GM18951 (cell line): ENCODE data around the gene PM20D1.
"Not testable (repeated sequence)": the region's sequence is repeated elsewhere in the genome, so short reads cannot be mapped to it uniquely, and the experiment has no call there.

Experiments
- POLR2A ChIP-seq: IDR thresholded peaks from 4 replicates; pipeline ENCODE4 v1.6.1; 2011; ENCODE audit warnings: mild to moderate bottlenecking; ENCODE audit not compliant: insufficient read length, insufficient read depth; ENCODE audit errors: extremely low read depth
- in situ Hi-C: fragments of 300-500 bp; cut with MboI; formaldehyde crosslinking; loops from one replicate; pipeline ENCODE4 v1.12.0; 2022; ENCODE audit warnings: low sequenced_read_pairs, mixed read lengths, inconsistent platforms; ENCODE audit not compliant: unreplicated experiment

PM20D1 gene, protein sequence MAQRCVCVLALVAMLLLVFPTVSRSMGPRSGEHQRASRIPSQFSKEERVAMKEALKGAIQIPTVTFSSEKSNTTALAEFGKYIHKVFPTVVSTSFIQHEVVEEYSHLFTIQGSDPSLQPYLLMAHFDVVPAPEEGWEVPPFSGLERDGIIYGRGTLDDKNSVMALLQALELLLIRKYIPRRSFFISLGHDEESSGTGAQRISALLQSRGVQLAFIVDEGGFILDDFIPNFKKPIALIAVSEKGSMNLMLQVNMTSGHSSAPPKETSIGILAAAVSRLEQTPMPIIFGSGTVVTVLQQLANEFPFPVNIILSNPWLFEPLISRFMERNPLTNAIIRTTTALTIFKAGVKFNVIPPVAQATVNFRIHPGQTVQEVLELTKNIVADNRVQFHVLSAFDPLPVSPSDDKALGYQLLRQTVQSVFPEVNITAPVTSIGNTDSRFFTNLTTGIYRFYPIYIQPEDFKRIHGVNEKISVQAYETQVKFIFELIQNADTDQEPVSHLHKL

DNA sequence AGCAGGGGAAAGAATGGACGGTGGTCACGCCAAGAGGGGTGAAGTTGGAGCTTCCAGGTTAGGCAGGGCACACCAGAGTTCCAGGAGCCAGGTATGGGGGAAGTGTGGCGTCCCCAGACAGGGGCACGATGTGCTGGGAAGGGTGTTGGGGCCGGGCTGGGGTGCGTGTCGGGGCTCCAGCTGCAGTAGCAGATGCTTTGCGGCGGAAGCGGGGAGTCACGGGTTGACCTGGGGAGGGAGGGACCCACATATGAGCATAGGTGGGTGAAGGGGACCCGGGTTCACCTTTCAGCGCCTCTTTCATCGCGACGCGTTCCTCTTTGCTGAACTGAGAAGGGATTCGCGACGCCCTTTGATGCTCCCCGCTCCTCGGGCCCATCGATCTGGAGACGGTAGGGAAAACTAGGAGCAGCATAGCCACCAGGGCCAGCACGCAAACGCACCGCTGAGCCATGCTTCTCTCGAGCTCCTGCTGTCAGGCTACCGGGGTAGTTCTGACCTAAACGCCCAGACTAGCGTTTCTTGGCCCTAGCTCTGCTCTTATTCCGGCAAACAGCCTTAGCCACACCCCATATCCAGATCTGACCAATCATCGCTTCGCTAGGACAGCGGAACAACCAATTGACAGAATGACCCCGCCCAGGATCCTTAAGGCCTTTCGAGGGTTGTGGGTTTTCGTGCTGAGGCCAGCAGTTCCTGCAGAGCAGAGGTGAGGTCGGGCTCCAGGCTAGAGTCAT lies at the start of gene PM20D1:
Gene PM20D1 (minus strand): TSS at position 514 of the 737 bp plus-strand sequence. CDS start 60 bp downstream, at position 454.
- in situ Hi-C loops, result no loop called here
- TF ChIP-seq POLR2A, result peak; percentile 16

DNA sequence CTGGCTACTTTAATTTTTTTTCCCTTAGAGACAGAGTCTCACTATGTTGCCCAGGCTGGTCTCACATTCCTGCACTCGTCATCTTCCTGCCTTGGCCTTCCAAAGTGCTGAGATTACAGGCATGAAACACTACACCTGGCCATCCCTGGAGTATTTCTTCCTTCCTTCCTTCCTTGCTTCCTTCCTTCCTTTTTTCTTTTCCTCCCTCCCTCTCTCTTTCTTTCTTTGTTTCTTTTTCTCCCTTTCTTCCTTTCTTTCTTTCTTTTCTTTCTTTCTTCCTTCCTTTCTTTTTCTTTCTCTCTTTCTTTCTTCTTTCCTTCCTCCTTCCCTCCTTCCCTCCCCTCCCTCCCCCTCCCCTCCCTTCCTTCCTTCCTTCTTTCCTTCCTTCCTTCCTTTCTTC lies 46.4 kb upstream of the PM20D1 start:
- in situ Hi-C loops, result no loop called here

DNA sequence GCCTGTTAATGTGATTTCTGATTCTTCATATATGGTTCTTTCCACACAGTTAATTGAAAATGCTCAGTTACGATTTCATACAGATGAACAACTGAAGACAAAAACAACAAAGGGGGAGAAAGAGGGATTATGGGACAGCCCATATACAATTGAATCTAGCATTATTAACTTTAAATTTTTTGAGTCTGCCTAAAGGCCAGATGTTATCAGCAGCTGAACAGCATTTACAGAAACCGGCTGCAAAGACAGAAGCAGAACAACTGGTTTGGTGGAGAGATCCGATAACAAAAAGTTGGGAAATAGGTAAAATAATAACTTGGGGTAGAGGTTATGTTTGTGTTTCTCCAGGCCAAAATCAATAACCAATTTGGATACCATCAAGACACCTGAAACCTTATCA lies 44.2 kb upstream of the PM20D1 start:
- in situ Hi-C loops, result not testable (repeated sequence)

More for the DNA sequence above, 46.4 kb upstream of the PM20D1 start:
- TF ChIP-seq POLR2A, result no peak

DNA sequence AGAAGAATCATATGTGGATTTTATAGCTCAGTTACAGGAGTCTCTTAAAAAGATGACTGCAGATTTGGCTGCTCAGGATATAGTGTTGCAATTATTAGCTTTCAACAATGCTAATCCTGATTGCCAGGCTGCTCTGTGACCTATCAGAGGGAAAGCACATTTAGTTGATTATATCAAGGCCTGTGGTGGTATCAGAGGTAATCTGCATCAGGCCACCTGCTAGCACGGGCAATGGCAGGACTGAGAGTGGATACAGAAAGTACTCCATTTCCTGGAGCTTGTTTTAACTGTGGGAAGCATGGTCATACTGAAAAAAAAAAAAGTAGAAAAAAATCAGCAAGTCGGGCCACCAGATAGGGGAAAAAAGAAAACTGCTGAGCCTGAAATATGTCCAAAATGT lies 42.2 kb upstream of the PM20D1 start:
- in situ Hi-C loops, result not testable (repeated sequence)

DNA sequence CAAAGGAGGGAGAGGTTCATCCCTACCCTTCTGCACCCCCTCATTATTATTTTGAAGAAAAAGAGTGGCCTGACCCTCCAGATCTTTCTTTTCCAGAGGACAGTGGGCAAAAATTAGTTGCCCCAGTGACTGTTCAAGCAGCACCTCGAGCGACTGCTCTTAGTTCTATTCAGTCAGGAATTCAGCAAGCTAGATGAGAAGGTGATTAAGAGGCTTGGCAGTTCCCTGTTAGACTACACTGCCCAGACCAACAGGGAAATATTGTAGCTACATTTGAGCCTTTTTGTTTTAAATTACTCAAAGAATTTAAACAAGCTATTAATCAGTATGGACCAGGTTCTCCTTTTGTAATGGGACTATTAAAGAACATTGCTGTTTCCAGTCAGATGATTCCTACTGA lies 41.5 kb upstream of the PM20D1 start:
- in situ Hi-C loops, result not testable (repeated sequence)

DNA sequence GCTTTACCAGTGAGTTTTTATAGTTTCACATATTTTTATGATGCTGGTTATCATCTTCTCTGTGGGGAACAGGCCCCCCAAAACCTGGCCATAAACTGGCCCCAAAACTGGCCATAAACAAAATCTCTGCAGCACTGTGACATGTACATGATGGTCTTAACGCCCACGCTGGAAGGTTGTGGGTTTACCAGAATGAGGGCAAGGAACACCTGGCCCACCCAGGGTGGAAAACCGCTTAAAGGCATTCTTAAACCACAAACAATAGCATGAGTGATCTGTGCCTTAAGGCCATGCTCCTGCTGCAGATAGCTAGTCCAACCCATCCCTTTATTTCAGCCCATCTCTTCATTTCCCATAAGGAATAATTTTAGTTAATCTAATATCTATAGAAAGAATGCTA lies 40.7 kb upstream of the PM20D1 start:
- in situ Hi-C loops, result not testable (repeated sequence)

DNA sequence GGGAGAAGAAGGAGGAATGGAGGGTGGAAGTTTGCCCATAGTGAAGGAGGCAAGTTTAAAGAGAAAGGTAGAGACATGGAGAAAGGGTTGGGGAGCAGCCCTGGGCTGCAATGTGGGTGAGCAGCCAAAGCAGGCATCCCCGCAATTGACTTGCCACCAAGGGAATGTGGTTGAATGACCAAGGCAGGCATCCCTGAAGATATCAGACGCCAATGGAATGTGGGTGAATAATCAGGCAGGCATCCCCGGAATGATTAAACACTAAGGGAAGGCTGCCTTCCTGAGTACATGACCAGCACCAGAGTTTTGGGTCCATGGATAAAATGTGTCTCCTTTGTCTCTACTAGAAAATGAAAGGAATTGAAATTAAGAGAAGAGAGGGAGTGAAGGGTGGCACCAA lies 39.8 kb upstream of the PM20D1 start:
- in situ Hi-C loops, result not testable (repeated sequence)

DNA sequence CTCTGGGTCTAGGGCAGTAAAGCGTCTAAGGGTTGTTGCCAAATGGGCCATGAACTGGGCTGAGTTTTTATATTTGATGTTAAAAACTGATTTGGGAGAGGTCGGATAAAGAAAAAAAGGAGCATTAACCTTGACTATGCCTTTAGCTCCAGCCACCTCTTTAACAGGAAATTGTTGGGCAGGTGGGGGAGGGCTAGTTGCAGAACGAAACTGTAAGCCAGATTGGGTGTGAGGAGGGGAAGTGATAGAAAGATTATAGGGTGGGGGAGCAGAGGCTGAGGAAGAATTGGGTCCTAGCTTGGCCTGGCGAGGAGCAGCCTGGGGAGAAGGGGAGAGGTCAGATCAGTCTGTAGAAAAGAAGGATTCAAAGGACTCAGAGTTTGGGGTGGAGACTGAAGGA lies 39.1 kb upstream of the PM20D1 start:
- in situ Hi-C loops, result not testable (repeated sequence)

DNA sequence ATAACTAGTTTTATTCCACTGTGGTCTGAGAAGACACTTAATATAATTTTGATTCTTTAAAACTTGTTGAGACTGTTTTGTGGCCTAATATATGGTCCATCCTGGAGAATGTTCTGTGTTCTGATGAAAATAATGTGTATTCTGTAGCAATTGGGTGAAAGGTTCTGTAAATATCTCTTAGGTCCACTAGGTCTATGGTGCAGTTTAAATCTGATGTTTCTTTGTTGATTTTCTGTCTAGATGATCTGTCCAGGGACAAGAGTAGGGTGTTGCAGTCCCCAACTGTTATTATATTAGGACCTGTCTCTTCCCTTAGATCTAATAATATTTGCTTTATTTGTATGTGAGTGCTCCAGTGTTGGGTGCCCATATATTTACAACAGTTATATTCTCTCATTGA lies 33.9 kb upstream of the PM20D1 start:
- TF ChIP-seq POLR2A, result no peak
- in situ Hi-C loops, result no loop called here

DNA sequence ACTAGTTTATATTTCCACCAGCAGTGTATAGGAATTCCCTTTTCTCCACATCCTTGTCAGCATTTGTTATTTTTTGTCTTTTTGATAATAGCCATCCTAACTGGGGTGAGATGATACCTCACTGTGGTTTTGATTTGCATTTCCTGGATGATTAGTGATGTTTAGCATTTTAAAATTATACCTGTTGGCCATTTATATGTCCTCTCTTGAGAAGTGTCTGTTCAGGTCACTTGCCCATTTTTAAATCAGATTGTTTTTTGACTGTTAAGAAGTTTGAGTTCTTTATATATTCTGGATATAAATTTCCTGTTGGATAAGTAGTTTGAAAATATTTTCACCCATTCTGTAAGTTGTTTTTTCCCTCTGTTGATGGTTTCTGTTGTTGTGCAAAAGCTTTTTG lies 31.0 kb upstream of the PM20D1 start:
- no peak for TF ChIP-seq POLR2A
- in situ Hi-C loops, result no loop called here

DNA sequence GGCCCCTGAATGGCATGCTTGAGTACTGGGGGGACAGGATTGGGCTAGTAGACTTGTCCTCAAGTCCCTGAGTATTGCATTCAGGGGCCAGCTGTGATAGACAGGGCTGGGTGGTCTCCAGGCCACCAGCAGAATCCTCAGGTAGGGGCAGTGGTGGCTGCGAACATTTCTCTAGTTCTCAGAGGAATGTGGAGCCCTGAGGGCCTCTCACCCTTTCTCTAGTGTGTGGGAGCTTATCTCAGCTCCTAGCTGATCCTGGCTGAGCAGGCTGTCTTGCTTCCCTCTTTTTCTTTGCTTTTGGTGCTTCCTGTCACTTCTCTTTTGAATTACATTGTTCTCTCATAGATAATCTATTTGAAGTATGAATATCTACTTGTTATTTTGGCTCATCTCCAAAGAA lies 30.0 kb upstream of the PM20D1 start:
- TF ChIP-seq POLR2A, result no peak
- in situ Hi-C loops, result no loop called here

DNA sequence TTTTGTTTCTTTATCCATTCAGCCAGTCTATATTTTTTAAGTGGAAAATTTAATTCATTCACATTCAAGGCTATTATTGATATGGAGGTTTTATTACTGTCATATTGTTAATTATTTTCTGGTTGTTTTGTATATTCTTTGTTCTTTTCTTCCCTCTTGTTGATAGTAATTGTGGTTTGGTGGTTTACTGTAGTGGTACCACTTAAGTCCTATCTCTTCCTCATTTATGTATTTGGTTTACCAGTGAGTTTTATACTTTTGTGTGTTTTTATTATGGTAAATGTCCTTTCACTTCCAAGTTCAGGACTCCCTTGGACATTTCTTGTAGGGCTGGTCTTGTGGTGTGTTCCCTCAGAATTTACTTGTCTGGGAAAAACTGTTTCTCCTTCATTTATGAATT lies 28.1 kb upstream of the PM20D1 start:
- TF ChIP-seq POLR2A, result no peak
- in situ Hi-C loops, result no loop called here

DNA sequence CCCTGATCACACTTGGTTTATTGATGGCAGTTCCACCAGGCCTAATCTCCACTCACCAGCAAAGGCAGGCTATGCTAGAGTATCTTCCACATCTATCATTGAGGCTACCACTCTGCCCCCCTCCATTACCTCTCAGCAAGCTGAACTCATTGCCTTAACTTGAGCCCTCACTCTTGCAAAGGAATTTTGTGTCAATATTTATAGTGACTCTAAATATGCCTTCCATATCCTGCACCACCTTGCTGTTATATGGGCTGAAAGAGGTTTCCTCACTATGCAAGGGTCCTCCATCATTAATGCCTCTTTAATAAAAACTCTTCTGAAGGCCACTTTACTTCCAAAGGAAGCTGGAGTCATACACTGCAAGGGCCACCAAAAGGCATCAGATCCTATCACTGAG lies 23.2 kb upstream of the PM20D1 start:
- in situ Hi-C loops, result not testable (repeated sequence)

DNA sequence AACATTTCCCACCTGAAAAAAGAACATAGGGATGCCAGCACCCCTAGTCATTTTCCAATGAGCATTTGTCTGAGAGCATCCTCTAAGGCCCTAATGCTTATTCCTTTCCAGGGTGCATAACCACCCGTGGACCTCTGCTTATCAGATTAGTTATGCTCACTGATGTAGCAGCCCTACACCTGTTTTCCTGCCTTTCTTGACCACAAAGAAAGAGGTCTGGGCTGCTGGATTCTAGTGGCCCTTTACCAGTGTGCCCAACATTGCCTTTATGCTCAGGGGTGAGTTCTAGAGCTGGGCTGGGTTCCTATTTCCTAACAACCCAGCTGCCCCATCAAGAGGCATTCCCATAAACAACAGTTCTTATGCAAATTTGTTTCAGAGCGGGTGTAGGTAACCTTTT lies 20.3 kb upstream of the PM20D1 start:
- in situ Hi-C loops, result no loop called here
- TF ChIP-seq POLR2A, result no peak

DNA sequence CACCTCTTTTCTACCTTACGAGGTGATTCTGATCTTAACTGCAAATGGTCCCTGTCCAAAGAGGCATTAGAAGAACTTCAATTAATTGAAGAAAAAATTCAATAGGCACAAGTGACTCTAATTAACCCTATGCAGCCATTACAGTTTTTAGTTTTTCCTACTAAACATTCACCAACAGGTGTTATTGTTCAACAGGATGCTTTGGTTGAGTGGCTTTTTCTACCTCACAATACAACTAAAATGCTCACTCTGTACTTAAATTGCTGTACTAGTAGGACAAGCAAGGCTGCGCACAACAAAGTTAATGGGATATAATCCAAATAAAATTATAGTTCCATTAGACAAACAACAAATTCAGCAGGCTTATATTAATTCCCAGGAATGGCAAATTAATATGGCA lies 11.6 kb upstream of the PM20D1 start:
- in situ Hi-C loops, result no loop called here
- TF ChIP-seq POLR2A, result no peak
